Activated naive CD4-positive, alpha-beta T cell treated with anti-CD3 and anti-CD28 coated beads, Interleukin-2, amount 10 ng/mL, durations not matched to agents 7 days and 5 days (primary cell): Measurements from ENCODE around the gene BTG4.
A peak's percentile ranks its signal among the peaks of the same experiment; 100 is the strongest.

Experiments used
- CTCF ChIA-PET: fragments of 350-600 bp; sonication (Branson Sonifier 250); formaldehyde crosslinking; loops from one replicate; lab custom pipeline; 2021; ENCODE audit warnings: antibody characterized with exemption; lab: Charles Lee
- DNase-seq: peaks from one replicate; pipeline ENCODE4 v3.0.0-alpha.2; 2020
- H3K27ac Mint-ChIP-seq: one replicate; pipeline ENCODE4 v1.8.0; 2021; ENCODE audit warnings: mild to moderate bottlenecking, moderate library complexity, mixed read lengths
- H3K27me3 Mint-ChIP-seq: one replicate; pipeline ENCODE4 v1.8.0; 2021; ENCODE audit warnings: mild to moderate bottlenecking, mixed read lengths
- H3K36me3 Mint-ChIP-seq: one replicate; pipeline ENCODE4 v1.8.0; 2021; ENCODE audit warnings: mixed read lengths
- H3K4me1 Mint-ChIP-seq: one replicate; pipeline ENCODE4 v1.8.0; 2021; ENCODE audit warnings: mixed read lengths
- H3K4me3 Mint-ChIP-seq: one replicate; pipeline ENCODE4 v1.8.0; 2021; ENCODE audit warnings: mild to moderate bottlenecking, moderate library complexity, mixed read lengths
- H3K9me3 Mint-ChIP-seq: one replicate; pipeline ENCODE4 v1.8.0; 2021; ENCODE audit warnings: mixed read lengths

The BTG4 gene

DNA sequence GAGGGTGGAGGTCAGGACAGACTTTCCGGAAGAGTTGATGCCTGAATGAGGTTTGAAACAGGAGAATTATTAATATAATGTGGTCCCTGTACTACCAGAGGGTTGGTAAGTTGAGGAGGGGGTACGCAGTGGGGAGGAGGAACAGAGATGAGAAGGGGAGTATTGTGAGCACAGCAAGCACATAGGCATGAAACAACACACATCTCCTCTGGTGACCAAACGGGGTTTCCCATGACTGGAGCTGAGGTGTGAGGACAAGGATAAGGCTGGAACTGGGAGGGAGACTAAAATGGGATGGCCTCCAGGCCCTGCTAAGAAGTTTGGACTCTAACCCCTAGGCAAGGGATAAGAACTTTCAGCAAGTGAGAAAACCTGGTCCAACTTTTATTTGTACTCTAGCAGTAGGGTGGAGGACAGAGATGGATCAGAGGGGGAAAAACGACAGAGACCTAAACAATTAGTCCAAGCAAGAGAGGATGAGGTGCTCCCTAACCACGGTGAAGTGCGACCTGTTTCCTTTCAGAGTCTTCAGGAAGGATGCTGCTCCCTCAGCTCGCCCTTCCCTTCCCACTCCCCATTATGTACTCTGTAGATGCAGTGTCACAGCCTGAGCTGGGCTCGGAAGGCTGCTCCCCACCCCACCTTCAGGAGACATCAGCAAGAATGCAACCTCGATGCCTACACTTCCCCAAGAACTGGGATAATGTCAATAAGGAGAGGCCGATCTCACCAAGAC is 59.2 kb downstream of the BTG4 start:
- CTCF ChIA-PET: interaction anchor here (1.0 to 2.3 kb wide), 3 partner anchors 113 to 389 kb away, joined by 3 to 8 read pairs (median 4); no protein-coding TSS in a partner anchor
- Mint-ChIP-seq H3K9me3 (no peaks in the 10 kb centered on the region), H3K4me3 (no peak overlapping the region), H3K27ac (no peak overlapping the region), H3K36me3 (no peaks in the 10 kb centered on the region), H3K27me3 (peaks cover 3% of the 10 kb centered on the region), H3K4me1 (no peaks in the 10 kb centered on the region)
- DNase-seq: no peak

GRCh38 chr11:111452146-111452545 is 60.0 kb downstream of the BTG4 start:
- CTCF ChIA-PET: interaction anchor here (1.5 kb wide), 1 partner anchor 121 kb away, joined by 4 read pairs; no protein-coding TSS in a partner anchor
- no peak for DNase-seq

GRCh38 chr11:111450480-111451320 is 61.5 kb downstream of the BTG4 start:
- Mint-ChIP-seq H3K9me3 (no peaks in the 10 kb centered on the region), H3K27ac (no peak overlapping the region), H3K4me3 (no peak overlapping the region), H3K27me3 (peaks cover 3% of the 10 kb centered on the region), H3K4me1 (peaks cover 15% of the 10 kb centered on the region), H3K36me3 (no peaks in the 10 kb centered on the region)
- CTCF ChIA-PET: interaction anchor here (0.6 kb wide), 1 partner anchor 13 kb away, joined by 3 read pairs; no protein-coding TSS in a partner anchor
- no peak for DNase-seq

More at GRCh38 chr11:111452146-111452545, 60.0 kb downstream of the BTG4 start:
- Mint-ChIP-seq H3K27me3 (peaks cover 3% of the 10 kb centered on the region), H3K9me3 (no peaks in the 10 kb centered on the region), H3K27ac (no peak overlapping the region), H3K4me1 (peaks cover under 1% of the 10 kb centered on the region), H3K4me3 (no peak overlapping the region), H3K36me3 (no peaks in the 10 kb centered on the region)

DNA sequence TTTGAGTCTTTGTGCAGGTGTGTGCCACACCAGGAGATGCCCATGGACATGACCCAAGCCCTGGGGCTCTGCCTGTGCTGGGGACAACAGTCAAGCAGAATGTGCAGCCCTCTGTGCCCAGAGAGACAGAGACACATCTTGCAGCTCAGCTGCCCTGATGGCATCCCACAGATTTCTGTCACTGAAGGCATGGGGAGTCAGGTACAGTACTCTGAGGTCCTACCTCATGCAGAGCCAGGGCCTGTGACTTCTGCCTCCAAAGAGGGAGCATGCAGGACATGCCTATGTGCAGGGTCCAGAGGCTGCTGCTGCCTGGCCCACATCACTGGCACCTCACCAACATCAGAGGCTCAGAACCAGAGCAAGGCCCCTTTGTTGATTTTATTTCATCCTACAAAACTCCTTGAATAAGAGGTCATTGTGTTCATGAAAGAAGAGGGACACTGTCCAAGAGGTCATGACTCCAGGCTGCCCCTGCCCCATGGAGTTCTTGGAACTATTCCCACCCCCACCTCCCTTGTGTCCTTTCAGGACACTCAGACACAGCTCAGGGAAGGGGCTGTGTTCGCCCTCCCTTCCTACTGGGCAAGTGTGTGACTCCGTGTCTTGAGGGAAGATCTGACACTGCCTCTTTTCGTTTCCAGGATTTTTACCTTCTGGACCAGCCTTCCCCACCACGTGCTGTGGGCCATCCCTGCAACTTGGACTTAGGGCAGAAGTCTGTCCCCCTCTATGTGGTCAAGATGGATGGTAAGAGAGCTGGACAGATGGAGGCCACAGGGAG is 62.3 kb downstream of the BTG4 start:
- Mint-ChIP-seq H3K36me3 (no peaks in the 10 kb centered on the region), H3K27ac (no peak overlapping the region), H3K9me3 (no peaks in the 10 kb centered on the region), H3K4me3 (no peak overlapping the region), H3K4me1 (peaks cover 17% of the 10 kb centered on the region), H3K27me3 (peaks cover 3% of the 10 kb centered on the region)
- no peak for DNase-seq
- CTCF ChIA-PET: no interaction called here

DNA sequence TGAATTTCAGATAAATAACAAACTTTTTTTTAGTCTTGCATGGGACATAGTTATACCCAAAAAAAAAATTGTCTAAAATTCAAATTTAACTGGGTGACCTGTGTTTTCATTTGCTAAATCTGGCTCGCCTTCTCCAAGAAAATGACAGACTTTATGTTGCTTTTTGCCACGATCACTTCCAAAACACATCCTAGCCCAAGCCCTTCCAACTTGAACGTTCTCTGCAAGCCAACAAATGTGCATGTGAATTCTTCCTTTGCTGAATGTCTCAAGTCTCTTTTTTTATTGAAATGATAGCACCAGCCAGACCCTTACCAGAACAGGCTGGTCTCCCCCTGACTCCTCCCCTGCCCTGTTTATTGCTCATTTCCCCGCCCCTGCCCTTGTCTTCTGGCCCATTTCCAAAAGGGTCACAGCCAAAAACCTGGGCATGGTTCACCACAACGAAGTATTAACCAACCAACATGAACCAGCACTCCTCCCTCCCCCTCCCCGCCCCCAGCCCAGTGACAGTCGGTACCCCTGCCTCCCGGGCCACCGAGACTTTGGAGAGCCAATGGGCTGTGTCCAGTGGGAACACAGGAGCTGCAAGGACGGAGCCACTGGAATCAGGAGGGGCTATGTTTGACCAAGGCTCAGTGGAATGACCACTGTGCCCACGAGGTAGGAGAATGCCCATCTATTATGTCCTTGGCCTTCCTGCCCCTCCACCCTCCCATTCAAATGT is 63.2 kb downstream of the BTG4 start:
- H3K27me3 Mint-ChIP-seq: peaks cover 3% of the 10 kb centered on the region
- H3K4me3 Mint-ChIP-seq: no peak overlapping the region
- DNase-seq: no peak
- peak overlapping the region; percentile 30 for H3K27ac Mint-ChIP-seq
- CTCF ChIA-PET: interaction anchor here (3.4 kb wide), 1 partner anchor 12 kb away, joined by 27 read pairs; no protein-coding TSS in a partner anchor
- no peaks in the 10 kb centered on the region for H3K36me3 Mint-ChIP-seq
- no peaks in the 10 kb centered on the region for H3K9me3 Mint-ChIP-seq
- peaks cover 18% of the 10 kb centered on the region for H3K4me1 Mint-ChIP-seq

DNA sequence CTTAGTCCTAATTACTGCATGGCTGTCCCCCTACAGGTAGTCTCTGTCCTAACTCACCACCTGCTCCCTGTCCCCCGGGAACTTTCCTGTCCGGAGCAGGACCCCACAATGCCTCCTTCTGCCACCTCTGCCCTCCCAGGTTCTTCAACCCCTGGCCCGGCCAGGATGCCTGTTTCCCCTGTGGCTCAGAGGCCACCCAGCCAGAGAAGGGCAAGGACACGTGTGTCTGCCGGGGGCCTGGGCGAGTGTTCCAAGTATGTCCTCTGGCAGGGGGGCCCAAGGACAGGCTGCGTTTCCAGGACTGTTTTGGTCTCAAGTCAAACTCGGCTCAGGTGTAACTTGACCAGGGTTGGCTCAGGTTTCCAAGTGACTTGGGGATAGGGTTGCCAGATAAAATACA is 63.8 kb downstream of the BTG4 start:
- peaks cover 3% of the 10 kb centered on the region for H3K27me3 Mint-ChIP-seq

DNA sequence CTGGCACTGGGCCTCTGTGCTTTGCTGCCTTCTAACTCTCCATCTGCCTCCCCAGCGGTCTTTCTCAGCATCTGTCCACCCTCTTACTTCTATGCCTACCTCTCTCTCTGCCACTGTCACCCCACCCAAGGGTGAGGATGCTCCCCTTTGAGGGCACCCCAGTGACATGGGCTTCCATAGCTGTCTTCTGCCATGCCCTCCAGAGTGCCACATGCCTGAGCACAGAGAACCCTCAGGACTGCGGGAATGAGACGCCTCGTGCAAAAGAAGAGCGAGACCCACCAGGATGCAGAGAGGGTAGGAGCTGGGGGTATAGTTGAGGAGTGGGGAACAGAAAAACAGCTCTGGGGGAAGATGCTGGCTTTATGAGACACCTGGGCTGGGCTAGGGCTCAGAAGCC is 64.3 kb downstream of the BTG4 start:
- no peak overlapping the region for H3K4me3 Mint-ChIP-seq
- H3K36me3 Mint-ChIP-seq: no peaks in the 10 kb centered on the region
- H3K27me3 Mint-ChIP-seq: peaks cover 3% of the 10 kb centered on the region
- no peaks in the 10 kb centered on the region for H3K9me3 Mint-ChIP-seq
- no peak overlapping the region for H3K27ac Mint-ChIP-seq
- CTCF ChIA-PET: interaction anchor here (3.4 to 5.8 kb wide), 3 partner anchors 11 to 165 kb away, joined by 27 to 68 read pairs (median 47); no protein-coding TSS in a partner anchor
- peaks cover 18% of the 10 kb centered on the region for H3K4me1 Mint-ChIP-seq
- no peak for DNase-seq

More for the DNA sequence above, 63.8 kb downstream of the BTG4 start:
- Mint-ChIP-seq H3K4me1 (peaks cover 18% of the 10 kb centered on the region), H3K36me3 (no peaks in the 10 kb centered on the region), H3K9me3 (no peaks in the 10 kb centered on the region), H3K4me3 (no peak overlapping the region), H3K27ac (no peak overlapping the region)
- CTCF ChIA-PET: interaction anchor here (3.4 to 5.8 kb wide), 3 partner anchors 12 to 165 kb away, joined by 27 to 68 read pairs (median 47); no protein-coding TSS in a partner anchor
- DNase-seq: no peak

GRCh38 chr11:111447112-111447471 is 65.1 kb downstream of the BTG4 start:
- DNase-seq: no peak
- no peak overlapping the region for H3K27ac Mint-ChIP-seq
- CTCF ChIA-PET: interaction anchor here (0.7 to 5.8 kb wide), 13 partner anchors 8 to 224 kb away, joined by 3 to 68 read pairs (median 5); no protein-coding TSS in a partner anchor
- no peaks in the 10 kb centered on the region for H3K36me3 Mint-ChIP-seq
- peaks cover 3% of the 10 kb centered on the region for H3K27me3 Mint-ChIP-seq
- H3K9me3 Mint-ChIP-seq: no peaks in the 10 kb centered on the region
- no peak overlapping the region for H3K4me3 Mint-ChIP-seq
- peaks cover 18% of the 10 kb centered on the region for H3K4me1 Mint-ChIP-seq

DNA sequence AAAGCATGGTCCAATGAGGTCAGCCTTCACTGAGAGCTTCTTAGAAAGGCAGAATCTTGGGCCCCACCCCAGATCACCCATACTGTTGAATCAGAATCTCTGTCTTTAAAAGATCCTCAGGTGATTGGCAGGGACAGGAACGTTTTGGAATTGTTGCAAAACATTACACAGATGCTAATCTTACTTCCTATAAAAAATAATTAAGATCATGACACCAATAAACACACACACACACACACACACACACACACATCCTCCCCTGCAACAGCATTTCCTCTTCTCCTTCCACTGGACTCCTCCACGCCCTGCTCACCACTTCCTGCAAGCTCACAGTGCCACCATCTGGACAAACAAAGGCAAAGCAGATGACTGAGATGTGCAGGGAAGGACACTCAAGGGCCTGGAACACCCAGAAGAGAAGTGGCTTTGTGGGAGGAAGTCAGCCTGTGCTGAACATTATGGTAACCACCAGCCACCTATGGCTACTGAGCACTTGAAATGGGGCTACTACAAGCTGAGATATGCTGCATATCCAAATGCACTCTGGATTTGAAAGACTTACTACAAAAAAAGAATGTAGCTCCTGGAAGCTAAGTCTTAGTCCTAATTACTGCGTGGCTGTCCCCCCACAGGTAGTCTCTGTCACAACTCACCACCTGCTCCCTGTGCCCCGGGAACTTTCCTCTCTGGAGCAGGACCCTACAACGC is 65.6 kb downstream of the BTG4 start:
- H3K27ac Mint-ChIP-seq: peak overlapping the region; percentile 76
- peak; percentile 88 for DNase-seq
- H3K4me3 Mint-ChIP-seq: no peak overlapping the region
- CTCF ChIA-PET: interaction anchor here (0.7 to 5.8 kb wide), 16 partner anchors 8 to 224 kb away, joined by 3 to 68 read pairs (median 4); no protein-coding TSS in a partner anchor
- no peaks in the 10 kb centered on the region for H3K36me3 Mint-ChIP-seq
- peaks cover 3% of the 10 kb centered on the region for H3K27me3 Mint-ChIP-seq
- H3K9me3 Mint-ChIP-seq: no peaks in the 10 kb centered on the region
- peaks cover 18% of the 10 kb centered on the region for H3K4me1 Mint-ChIP-seq

GRCh38 chr11:111445586-111445985 is 66.6 kb downstream of the BTG4 start:
- H3K4me3 Mint-ChIP-seq: no peak overlapping the region

More at GRCh38 chr11:111445586-111445985, 66.6 kb downstream of the BTG4 start:
- peaks cover 19% of the 10 kb centered on the region for H3K4me1 Mint-ChIP-seq
- no peak for DNase-seq
- no peaks in the 10 kb centered on the region for H3K9me3 Mint-ChIP-seq
- CTCF ChIA-PET: interaction anchor here (0.9 to 5.8 kb wide), 8 partner anchors 9 to 166 kb away, joined by 3 to 68 read pairs (median 13); no protein-coding TSS in a partner anchor
- H3K27me3 Mint-ChIP-seq: peaks cover 3% of the 10 kb centered on the region
- no peaks in the 10 kb centered on the region for H3K36me3 Mint-ChIP-seq
- no peak overlapping the region for H3K27ac Mint-ChIP-seq
